DMS79 (cell line): ENCODE measurements around the gene TUBA4B.
"Not testable (repeated sequence)": the region's sequence is repeated elsewhere in the genome, so short reads cannot be mapped to it uniquely, and the experiment has no call there.

Experiments used
- DNase-seq: peaks from one replicate; lab custom pipeline; 2025; lab: John Stamatoyannopoulos, UW

The TUBA4B gene

DNA sequence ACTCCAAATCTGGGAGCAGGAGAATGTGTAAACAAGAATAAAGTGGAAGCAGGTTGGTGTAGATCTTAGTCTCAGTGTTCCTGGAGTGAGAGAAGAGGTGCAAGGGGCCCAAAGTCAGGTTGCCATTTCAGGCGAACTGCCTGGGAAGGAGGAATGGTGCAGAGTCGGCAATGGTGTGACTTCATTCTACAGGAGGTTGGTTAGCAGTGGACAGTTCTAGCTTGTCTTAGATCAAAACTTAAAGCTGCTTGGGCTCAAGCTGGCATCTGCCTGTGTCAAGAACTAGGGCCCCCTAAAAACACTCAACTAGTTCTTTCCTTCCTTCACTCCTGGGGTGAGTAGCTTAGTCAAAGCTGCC is 4.2 kb upstream of the TUBA4B start:
- DNase-seq, result no peak

DNA sequence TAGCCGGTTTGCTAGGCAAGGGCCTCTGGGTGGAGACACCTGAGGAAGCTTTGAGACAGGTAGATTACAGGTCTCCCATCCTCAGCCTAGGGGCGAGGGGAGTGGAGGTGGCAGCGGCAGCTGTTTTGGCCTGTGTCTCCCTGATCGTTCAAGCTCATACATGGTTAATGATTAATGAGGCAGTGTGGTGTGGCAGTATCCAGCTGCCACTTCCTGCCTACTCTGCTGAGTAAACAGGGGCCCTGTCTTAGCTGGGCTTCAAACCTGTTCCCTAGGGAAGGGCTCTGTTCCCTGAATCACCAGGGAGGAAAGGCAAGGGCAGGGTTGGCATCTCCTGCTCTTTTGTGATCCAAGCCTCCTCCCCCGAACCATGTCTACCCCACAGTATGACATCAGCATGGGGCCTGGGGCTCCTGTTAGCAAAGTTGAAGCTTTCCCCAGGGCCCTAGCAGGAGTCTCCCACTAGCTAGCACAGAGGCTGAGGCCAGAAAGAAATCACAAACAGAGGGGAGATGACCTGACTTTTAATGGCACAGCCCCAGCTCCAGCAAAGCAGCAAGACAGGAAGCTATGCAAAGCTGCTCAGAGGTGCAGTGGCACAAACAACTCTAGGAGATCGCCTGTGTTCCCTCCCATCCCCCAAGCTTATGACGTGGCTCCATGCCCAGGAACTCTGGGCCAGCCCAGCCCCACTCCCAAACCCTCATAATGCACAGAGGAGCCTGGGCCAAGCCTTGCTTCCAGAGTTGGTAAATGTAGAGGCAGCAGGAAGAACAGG is 3.7 kb upstream of the TUBA4B start:
- DNase-seq, result no peak

DNA sequence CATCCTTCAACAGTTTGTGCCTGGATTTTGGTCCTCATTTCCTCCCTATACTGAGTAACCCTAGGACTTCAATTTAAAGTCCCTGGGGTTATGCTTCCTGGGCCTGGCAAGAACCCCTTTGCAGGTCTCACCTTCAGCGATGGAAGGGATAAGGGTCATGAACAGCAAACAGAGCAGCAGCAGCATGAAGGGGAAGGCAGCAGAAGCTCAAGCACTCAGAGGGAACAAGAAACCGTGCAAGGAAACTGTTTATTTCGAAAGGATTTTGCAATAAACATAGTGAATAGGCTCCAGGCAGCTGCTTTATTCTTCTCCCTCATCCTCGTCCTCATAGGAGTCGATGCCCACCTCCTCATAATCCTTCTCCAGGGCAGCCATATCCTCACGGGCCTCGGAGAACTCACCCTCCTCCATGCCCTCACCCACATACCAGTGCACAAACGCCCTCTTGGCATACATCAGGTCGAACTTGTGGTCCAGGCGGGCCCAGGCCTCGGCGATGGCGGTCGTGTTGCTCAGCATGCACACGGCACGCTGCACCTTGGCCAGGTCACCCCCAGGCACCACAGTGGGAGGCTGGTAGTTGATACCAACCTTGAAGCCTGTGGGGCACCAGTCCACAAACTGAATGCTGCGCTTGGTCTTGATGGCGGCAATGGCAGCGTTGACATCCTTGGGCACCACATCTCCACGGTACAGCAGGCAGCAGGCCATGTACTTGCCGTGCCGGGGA is 2.8 kb upstream of the TUBA4B start:
- DNase-seq, result no peak

DNA sequence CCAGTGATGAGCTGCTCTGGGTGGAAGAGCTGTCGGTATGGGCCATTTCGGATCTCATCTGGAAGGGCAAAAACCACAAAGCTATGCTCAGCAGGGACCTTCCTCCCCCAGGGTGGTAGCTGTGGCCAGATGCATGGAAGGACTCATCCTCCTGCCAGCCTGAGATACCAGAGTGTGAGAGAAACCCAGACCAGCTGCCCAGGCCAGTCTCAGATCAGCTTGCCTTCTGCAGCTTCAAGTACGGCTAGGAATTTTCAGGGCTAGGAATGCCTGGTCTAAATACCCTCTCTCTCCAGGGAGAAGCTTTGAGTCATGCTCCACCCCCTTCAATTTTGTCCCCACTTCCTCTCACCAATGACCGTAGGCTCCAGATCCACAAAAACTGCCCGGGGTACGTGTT is 1.4 kb upstream of the TUBA4B start:
- DNase-seq, result no peak

- DNase-seq, result no peak
These were observed 959 bp upstream of the TUBA4B start for GRCh38 chr2:219252084-219252483.

- no peak for DNase-seq
These were observed 508 bp upstream of the TUBA4B start for GRCh38 chr2:219252570-219252899.

GRCh38 chr2:219253753-219254589 is 928 bp downstream of the TUBA4B start, which contains the start of gene TUBA4A:
TSS of gene TUBA4A (minus strand) at chr2:219253918. CDS start at chr2:219253858, 60 bp downstream.
- peak; percentile 33 for DNase-seq

GRCh38 chr2:219254590-219255201 is 1.7 kb downstream of the TUBA4B start:
- no peak for DNase-seq

DNA sequence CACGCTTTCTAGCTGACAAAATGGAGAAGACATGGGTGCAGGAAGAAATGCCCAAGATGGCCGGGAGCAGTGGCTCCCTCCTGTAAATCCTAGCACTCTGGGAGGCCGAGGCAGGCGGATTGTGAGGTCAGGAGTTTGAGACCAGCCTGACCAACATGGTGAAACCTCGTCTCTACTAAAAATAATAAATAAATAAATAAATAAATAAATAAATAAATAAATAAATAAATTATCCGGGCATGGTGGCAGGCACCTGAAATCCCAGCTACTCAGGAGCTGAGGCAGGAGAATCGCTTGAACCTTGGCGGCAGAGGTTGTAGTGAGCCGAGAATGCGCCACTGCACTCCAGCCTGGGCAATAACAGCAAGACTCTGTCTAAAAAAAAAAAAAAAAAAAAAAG is 5.9 kb downstream of the TUBA4B start:
- DNase-seq, result not testable (repeated sequence)

GRCh38 chr2:219261024-219261855 is 8.2 kb downstream of the TUBA4B start:
- DNase-seq, result no peak

DNA sequence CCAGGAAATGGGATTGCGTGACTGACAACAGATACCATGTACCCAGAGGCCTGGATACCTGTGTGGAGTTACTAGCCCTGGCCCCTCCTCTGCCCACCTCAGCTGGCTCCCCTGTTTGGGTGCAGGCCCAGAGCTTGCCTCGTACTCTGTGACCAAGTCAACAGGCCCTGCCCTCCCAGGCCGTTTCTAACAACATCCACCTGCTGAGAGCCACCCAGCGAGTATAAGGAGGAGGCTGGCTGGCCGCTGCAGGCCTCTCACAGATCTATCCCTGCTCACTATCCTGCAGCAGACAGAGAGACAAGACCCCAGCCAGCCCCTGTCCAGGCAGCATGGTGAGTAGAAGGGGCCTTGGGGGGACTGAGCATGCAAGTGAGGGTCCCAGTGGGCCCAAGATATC is 13.2 kb downstream of the TUBA4B start:
- DNase-seq, result no peak

- no peak for DNase-seq
These were observed 13.8 kb downstream of the TUBA4B start for GRCh38 chr2:219266886-219267285.

DNA sequence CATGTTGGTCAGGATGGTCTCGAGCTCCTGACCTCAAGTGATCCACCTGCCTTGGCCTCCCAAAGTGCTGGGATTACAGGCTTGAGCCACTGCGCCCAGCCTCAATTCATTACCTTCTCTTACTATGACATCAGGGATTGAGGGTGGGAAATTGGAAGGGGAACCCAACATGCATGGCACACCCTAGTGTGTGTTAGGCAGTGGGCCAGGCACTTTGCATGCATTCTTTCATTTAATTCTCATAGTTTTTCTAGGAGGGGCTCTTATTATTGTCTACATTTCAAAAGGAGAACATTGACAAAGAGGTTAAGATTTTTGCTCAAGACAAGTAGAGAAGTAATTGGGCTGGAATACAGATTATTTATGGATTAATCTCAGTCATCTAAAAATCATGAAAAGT is 15.3 kb downstream of the TUBA4B start:
- no peak for DNase-seq

DNA sequence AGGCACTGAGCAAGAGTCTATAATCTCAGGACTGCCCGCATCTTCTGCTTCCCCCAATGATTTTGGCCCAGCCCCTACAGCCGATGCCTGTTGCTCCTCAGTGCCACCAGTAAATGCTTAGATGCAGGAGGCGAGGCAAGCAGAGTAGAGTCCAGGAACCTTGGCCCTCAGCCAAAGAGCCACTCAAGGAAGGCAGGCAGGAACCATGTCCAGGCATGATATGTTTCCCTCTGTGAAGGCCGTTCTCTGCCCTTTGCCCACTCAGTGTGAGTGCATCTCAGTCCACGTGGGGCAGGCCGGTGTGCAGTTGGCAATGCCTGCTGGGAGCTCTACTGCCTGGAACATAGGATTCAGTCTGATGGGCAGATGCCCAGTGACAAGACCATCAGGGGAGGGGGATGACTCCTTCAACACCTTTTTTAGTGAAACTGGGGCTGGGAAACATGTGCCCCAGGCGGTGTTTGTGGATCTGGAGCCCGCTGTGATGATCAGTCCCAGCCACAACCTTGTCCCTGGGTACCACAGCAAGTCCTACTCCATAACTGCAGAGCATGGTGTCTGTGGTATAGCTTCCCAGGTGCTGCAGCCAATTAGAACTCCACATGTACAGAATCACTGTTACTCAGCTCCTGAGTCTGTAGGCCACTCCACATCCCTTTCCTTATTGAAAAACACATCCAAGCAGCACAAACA is 16.5 kb downstream of the TUBA4B start:
- DNase-seq, result peak; percentile 58

- no peak for DNase-seq
These were observed 17.0 kb downstream of the TUBA4B start for GRCh38 chr2:219270055-219270372.

- DNase-seq, result no peak
These were observed 18.0 kb downstream of the TUBA4B start for GRCh38 chr2:219271021-219271420.

DNA sequence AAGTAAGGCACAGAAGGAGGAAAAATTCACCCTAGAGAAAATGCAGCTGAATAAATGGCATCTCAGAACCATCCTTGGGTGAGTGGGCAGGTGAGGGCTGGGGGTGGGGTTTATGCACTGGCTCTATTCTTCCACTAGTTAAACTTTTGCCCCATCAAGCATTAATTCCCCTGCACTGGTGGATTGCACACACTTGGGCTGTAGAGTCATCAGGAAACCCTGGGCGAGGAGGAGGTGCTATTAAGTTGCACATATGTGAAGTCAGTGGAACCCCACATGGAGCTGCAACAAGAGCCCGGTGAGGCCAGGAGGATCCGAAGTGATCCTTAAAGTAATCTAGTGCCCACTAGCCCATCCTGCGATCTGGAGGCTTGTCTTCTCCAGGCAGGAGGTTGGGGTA is 19.3 kb downstream of the TUBA4B start:
- no peak for DNase-seq

GRCh38 chr2:219272995-219273394 is 20.0 kb downstream of the TUBA4B start:
- no peak for DNase-seq

GRCh38 chr2:219273937-219274336 is 20.9 kb downstream of the TUBA4B start:
- DNase-seq, result no peak

DNA sequence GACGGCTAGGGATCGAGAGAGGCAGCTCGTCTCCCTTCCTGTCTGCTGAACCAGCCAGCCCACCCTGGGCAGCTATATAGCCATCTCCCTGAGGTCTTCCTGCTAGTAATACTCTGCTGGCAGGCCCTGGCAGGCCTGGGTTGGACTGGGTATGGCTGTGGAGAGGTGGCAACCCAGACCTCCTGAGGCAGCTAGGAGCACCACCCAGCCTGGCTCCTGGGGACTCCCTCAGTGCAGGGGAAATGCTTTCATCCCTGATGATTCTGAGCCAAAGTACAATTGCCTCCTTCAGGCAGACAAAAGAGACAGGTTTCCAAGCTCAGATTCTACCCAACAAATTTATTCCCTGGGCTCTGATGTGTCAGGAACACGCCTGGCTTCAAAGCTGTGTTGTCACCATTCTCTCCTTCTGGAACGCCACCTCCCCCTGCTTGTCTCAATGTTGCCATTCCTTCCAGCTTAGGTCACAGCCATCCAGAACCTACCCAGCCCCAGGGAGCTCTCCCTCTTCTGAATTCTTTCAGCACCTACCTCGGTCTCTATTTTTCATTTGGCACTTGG is 21.4 kb downstream of the TUBA4B start:
- no peak for DNase-seq
